ENCODE results near the gene COL8A2.

Gene COL8A2

DNA sequence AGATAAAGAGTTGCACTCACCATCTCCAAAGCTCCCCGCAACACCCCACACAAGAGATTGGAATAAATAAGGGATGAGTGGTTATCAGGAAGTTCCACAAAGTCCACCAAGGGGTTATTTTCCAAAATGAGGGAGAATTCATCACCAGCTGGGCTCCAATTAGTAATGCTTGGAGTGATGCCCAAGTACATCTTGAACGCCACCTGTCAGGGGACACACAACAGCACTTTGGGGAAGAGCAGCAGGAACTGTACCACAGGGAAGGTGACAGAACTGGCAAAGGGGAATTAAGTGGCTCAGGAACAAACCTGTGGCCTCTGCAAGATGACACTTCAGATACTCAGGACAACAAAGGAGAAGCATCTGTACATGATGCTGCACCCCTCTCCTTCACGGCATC lies 12.8 kb upstream of the COL8A2 start:
- in situ Hi-C loops (cut with HindIII; ENCODE audit: low sequenced_read_pairs), result loop anchor here (25.0 kb wide), 1 partner anchor 150 kb away; no protein-coding TSS in a partner anchor

DNA sequence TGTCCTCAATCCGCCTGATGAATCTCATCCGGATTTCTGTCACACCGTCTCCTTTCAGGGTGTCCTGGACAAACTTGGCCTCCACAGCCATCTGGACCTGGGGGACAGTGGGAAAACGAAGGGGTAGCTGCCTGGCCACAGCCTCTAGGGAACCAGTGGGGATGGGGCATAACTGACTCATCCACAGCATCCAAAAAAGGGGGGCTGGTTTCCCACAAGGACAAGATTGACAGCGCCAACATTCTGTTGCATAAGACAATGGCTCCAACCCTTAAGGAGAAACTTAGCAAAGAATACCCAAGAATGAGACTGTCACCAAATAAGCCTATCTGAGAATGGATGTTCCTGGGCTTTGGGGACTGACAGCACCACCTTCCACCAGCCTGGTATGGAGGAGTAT lies 12.2 kb upstream of the COL8A2 start:
- in situ Hi-C loops (cut with HindIII; ENCODE audit: low sequenced_read_pairs), result loop anchor here (25.0 kb wide), 1 partner anchor 150 kb away; no protein-coding TSS in a partner anchor

DNA sequence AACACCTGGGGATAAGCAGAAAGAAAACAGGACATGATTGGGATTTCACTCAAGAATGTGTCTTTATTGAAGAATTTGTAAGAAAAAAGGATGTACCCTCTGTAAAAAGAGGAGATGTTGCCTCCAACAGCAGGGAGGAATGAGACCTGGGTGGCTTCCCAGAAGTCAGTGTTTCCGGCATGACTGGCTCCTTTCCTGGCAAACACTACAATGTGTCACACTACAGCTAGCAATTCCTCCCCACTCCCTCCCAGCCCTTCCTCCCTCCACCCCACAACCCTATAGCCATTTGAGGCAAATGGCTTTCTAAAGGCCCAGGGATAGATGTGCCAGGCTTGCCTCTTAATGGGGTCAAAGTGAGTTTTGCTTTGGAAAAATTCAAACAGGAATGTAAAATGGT lies 11.5 kb upstream of the COL8A2 start:
- in situ Hi-C loops (cut with HindIII; ENCODE audit: low sequenced_read_pairs), result loop anchor here (25.0 kb wide), 1 partner anchor 151 kb away; no protein-coding TSS in a partner anchor

DNA sequence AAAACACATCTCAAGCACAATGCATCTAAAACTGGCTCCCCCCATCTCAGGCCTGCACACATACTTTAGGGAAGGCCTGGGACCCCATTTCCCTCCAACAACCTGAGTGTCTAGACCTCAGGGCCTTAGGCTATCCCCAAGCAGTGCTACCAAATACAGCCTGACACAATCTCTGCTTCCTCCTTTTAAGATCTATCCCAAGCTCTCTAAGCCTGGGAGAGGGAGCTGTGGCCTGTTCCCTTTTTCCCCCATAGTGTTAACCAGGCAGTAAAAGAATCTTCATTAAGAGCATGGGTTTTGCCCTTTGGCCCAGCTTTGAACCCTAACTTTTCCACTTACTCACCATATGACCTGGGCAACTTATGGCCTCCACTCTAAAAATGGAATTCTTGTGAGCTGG lies 10.8 kb upstream of the COL8A2 start:
- in situ Hi-C loops (cut with HindIII; ENCODE audit: low sequenced_read_pairs), result loop anchor here (25.0 kb wide), 1 partner anchor 152 kb away; no protein-coding TSS in a partner anchor

DNA sequence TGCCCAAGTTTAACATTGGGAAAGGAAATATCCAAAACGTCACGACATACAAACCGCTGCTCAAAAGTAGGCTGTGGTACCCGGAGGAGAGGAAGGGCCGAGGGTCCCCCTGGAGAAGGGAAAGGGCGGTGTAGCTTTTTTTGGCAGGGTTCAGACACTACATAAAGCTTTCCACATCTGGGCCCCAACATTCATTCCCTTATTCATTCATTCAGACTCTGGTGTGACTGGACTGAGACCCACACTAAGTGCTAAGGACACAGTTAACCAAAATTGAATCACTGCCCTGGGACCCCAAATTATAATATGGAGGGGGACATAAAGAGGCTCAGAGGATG lies 10.3 kb upstream of the COL8A2 start:
- in situ Hi-C loops (cut with HindIII; ENCODE audit: low sequenced_read_pairs), result loop anchor here (25.0 kb wide), 1 partner anchor 152 kb away; no protein-coding TSS in a partner anchor

DNA sequence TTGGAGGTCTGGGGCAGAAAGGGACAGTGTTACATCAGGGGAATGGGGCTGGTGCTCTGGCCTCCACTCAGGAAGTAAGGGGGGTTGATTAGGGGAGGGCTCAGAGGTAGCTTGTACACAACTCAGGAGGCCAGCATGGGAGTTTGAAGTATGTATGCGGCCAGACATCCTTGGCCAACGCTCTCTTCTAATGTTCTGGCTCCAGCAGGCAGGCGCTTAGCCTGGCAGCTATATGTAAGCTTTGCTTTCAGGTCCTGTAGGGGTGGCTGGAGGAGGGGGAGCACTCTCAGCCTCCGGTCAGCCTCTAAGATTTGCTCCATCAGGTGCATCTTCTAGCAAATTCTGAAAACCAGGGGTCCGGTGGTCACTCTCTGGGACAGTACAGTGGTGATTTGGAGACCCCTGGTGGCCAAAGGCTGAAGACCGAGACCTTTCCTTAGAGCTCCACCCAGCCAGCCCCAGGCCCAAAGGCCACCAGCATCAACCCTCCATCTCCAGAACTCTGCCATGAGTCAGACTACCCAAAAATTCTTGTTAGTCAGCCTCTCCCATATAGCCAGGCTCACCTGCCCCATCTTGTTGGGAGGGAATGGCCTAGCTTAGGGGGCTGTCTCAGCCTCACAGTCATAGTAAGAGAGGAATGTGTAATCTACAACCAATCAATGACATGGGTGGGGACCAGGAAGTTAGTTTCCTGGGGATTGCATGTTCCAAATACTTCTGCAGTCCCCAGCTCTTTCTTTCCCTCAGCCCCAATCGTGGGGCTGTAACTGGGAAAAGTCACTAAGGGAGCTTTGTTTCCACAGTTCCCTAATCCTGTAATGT lies 9.7 kb upstream of the COL8A2 start:
- in situ Hi-C loops (cut with HindIII; ENCODE audit: low sequenced_read_pairs), result loop anchor here (25.0 kb wide), 1 partner anchor 153 kb away; no protein-coding TSS in a partner anchor

DNA sequence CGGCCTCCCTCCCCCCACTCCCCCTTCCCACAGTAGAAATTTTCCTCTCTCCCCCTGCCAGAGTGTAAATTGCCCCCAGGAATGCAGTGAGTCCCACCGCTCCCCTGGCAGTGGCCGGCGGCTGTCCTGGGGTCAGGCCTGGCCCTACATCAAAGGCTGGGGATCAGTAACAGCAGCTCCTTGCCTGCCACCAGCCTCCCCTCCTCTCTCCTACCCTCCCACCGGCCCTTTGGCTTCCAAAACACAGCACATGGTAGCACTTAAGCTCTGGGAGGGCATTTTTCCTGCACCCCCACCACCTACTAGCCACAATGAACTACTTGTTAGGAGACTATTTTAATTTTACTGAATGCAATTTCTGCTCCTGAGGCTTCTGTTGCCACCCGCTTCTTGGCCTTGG lies 9.0 kb upstream of the COL8A2 start:
- in situ Hi-C loops (cut with HindIII; ENCODE audit: low sequenced_read_pairs), result loop anchor here (25.0 kb wide), 1 partner anchor 153 kb away; no protein-coding TSS in a partner anchor

DNA sequence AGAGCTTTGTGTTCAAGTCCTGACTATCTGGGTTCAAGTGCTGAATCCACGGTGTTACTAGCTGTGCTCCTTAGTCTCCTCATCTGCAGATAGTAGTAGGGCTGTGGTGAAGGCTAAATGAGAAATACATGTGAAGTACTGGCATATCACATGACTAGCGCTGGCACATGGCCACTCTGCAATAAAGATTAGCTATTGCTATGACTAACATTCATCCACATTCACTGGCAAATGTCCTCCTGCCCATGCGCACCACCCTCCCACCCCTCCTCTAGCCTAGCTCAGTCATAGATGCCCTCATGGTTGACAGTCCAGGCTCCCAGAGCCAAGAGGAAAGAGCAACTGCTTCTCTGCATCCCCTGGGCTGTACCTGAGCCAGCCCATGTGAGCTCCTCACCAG lies 8.5 kb upstream of the COL8A2 start:
- in situ Hi-C loops (cut with HindIII; ENCODE audit: low sequenced_read_pairs), result loop anchor here (25.0 kb wide), 1 partner anchor 154 kb away; no protein-coding TSS in a partner anchor

DNA sequence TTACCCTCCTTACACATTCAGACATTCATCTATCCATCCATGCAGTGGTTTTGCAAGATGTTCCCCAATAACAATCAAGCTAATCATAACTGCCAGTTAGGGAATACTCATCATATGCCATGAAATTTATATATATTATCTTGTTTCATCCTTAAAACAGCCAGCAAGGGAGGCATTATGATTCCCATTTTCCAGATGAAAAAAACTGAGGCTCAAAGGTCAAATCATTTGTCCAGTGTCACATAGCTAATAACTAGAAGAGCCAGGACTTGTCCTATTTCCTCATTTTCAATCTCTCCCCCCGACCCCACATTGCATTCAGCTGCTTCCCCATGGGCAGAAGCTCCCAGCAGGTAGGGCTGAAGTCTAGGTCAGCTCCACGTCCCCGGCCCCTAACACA lies 7.0 kb upstream of the COL8A2 start:
- in situ Hi-C loops (cut with HindIII; ENCODE audit: low sequenced_read_pairs), result loop anchor here (25.0 kb wide), 1 partner anchor 155 kb away; no protein-coding TSS in a partner anchor

DNA sequence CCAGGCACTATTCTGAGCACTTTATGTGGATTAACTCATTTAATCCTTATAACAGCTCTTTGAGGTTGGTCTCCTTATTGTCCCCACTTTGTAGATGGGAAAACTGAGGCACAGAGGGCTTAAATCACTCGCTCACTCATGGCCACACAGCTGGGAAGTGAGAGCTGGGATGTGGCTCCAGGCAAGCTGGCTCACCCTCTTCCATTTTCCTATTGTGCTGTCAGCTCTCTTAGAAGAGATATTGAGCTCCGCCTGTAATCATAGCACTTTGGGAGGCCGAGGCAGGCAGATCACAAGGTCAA lies 3.8 kb upstream of the COL8A2 start:
- in situ Hi-C loops (cut with HindIII; ENCODE audit: low sequenced_read_pairs), result loop anchor here (25.0 kb wide), 1 partner anchor 158 kb away; no protein-coding TSS in a partner anchor

DNA sequence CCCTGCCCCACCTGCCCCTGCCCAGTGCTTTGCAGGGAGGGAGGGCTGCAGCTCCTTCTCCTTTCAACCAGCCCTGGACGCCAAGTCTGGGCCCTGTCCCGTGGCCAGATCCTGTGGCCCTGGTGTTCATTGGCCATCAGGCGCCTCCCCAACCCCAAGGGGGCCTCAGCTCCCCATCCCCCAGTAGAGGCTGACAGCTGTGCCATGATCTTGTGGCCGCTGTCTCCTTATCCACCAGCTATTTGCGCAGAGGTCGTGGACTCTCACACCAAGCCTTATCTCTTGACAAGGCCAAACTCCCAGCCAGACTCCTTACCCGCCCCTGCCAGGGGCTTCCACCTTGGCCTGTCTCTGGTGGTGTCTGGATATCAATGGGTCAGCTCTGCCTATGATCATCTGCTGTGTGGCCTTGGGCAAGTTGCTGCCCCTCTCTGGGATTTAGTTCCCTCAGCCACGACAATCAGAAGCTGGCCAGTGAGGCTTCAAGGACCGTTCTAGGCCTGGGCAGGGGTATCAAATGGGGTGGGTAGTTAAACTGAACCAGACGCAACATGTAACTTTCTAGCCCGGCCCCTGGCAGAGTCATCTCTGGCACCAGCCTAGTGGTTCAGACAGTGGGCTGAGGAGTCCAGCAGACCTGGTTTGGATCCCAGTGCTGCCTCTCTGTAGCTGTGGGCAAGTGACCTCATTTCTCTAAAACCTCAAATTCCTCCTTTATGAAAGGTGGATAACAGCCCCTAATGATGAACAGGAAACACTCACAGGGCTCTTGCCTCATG lies 3.3 kb upstream of the COL8A2 start:
- in situ Hi-C loops (cut with HindIII; ENCODE audit: low sequenced_read_pairs), result loop anchor here (25.0 kb wide), 1 partner anchor 159 kb away; no protein-coding TSS in a partner anchor

DNA sequence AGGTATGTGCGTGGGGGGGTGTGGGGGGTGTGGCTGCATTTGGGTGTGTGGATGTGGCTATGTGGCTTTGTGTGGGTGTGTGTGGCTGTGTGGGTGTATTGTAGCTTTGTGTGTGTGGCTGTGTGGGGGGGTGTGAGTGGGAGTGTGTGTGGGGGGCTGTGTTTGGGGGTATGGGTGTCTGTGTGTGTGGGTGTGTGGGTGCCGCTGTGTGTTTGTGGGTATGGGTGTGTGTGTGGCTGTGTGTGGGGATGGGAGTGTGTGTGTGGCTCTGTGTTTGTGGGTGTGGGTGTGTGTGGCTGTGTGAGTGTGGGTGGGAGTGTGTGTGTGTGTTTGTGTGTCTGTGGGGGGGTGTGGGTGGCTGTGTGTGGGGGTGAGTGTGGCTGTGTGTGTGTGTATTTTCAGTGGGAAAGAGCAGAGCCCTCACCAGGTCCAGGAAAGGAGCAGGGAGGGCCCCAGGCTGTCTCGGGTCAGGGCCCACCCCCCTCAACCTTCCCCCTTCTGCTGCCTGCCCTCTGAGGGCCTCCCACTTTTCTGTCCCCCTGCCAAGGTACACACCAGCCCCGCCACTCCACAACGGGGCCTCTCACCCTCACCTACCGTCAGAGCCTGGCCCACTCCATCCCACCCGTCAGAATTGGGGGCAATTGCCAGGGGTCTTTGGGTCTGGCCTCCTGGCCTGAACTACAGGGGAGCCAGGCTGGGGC lies 1.9 kb upstream of the COL8A2 start:
- in situ Hi-C loops (cut with HindIII; ENCODE audit: low sequenced_read_pairs), result loop anchor here (25.0 kb wide), 1 partner anchor 160 kb away; no protein-coding TSS in a partner anchor

DNA sequence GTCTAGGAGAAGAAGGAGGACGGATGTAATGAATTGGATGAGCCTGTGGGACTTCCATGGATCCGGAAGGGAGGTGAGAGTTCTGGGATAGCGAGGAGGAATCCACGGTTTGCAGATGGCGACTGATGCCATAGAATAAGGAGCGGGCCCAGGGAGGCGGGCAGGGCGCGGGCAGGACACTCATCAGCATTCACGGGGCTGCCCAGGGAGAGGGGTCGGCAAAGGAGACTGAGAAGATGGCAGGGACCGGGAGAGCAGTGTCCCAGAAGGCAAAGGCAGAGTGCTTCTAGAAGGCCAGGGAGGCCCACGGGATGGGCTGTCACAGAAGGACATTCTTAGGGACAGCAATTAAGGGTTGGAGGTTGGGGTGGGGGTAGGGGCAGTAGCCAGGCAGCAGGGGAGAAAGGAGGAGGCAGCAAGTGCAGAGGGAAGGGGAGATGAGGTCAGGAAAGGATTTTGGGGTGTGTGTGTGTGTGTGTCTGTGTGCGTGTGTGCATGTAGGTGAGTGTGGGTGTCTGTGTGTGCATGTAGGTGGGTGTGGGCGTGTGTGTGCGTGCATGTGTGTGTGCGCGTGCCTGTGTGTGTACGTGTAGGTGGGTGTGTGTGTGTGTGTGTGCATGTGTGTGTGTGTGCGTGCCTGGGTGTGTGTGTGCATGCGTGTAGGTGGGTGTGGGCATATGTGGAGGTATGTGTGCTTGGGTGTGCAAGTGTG lies 1.1 kb upstream of the COL8A2 start:
- in situ Hi-C loops (cut with HindIII; ENCODE audit: low sequenced_read_pairs), result loop anchor here (25.0 kb wide), 1 partner anchor 161 kb away; no protein-coding TSS in a partner anchor

DNA sequence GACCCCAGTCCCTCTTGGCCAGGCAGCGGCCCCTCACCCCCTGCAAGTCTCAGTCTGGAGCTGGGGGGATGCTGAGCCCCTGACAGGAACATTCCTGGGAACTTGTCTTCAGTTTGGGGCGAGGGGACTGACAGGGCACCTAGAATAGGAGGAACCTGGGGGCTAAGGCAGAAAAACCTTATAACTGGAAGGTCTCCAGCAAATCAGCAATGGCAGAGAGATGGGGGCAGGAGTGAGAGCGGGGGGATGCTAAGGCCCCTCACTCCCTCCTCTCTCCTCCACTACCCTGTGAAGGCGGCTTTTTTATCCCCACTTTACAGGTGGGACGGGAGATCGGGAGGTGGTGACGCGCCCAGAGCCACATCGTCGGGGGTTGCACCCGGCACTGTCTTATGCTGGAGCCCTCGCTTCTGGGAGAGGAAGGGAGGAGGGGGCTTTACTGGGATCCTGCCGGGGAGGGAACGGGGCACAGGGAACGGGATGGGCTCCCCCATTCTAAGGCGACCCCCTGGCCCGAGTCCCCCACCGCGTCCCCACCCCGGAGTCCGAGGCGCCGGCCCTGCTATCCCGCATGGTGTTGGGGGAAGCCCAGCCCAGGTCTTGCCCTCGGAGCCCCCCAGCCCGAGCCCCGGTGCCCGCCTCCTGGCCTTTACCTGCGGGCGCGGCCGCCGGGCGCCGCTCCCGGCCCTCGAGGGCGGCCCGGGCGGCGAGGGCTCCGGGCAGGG lies 456 bp downstream of the COL8A2 start:
- in situ Hi-C loops (cut with HindIII; ENCODE audit: low sequenced_read_pairs), result loop anchor here (25.0 kb wide), 1 partner anchor 163 kb away; no protein-coding TSS in a partner anchor

DNA sequence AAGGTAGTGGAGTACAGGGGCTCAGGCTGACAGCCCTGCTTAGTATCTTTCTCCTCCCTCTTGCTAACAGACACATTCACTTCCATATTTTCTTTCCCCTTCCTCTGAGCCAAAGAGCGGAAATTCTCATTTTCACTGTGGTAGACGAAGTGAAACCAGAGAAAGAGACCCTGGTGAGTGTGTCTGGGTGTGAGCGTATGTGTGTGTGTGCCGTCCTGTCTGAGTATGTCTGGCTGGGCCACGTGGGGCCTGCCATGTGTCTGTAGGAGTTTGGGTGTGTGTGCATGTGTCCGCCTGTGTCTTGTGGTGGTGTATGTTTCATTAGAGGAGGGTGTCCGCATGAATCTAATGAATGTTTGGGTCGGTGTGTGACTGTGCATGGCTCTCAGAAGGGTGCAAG lies 1.7 kb downstream of the COL8A2 start:
- in situ Hi-C loops (cut with HindIII; ENCODE audit: low sequenced_read_pairs), result no loop called here

DNA sequence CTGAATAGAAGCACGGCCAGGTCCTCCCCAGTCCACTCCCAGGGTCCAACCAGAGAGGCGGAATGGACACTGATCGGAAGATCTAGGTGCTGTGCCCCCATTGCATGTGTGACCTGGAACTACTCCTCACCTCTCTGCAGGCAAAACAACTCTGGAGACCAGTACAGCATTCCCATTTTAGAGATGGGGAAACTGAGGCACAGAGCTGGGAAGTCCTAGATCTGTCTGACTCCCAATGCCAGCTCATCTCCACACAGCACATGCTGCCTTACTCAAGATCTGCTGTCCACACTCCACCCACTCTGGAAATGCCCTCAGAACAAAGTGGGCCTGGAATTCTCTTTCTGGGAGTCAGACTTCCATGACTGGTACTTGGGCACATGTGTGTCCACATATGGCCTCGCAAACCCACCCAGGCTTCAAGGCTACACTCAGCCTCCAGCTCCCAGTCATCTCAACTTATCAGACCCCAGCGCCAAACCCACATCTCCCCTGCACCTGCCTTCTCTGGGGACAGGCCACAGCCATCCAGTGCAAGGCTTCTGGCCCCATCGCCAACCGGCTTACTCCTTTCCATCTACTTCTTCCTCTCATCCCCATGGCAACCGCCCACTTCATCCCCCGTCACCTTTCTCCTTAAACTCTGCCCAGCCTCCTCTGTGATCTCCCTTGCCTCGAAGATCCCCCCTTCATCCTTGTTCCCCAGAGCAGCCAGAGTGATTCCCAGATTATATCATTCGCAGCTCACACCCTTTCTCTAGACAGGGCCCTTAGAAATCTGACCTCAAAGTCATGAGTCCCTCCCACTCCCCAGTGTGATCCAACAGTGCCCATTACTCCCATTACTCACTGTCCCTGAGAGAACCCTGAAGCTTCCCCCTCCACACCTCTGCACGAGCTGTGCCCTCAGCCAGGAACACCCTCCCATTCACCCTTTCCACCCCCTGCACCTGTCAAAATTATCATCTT lies 2.7 kb downstream of the COL8A2 start:
- in situ Hi-C loops (cut with HindIII; ENCODE audit: low sequenced_read_pairs), result no loop called here

DNA sequence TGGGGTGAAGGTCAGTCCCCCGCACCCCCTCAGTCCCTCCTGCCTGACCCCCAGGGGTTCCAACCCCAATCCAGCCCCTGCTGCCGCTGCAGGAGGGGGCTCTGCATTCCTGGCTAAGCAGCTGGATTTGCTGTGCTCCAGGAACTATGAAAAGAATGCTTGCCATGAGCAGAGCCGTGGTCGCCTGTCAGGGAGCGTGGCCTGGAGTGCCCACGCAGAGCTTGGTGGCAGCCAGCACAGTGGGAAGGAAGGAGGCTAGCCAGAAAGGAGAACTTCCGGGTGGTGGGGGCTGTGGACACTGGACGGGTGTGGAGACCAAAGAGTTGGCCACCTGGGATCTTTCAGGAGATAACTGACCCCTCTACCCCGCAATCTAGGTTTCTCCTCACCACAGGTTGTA lies 5.6 kb downstream of the COL8A2 start:
- in situ Hi-C loops (cut with HindIII; ENCODE audit: low sequenced_read_pairs), result no loop called here

DNA sequence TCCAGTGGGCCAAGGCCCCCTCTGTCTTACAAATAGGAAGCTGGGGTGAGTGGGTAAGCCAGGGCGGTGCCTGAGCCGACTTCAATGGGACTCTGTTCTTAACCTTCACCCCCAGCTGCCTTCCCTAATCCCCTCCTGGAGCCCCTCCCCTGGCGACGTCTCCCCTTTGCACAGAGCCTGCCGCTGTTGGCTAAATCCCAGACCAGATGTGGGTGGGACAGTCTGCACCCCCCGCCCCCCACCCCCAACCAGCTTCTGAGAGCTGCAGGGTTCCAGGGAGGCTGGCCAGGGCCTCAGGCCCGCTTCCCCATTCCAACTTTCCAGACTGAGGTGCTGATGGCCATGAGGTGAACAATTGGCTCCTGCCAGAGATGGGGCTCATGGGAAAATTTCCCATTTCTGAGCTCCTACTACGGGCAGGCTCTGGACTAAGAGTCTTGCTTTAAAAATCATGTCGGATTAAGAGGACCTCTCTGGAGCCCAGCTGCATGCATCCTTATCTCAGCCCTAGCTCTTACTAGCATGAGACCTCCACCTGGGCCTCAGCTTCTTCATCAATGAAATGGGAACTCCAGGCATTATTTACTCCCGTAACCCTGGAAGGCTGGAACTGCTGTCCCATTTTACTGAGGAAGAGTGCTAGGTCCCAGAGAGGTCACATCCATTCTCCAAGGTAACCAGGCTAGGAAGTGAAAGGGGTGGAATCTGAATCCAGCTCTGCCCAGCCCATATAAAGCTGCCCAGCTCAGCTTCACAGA lies 6.4 kb downstream of the COL8A2 start:
- in situ Hi-C loops (cut with HindIII; ENCODE audit: low sequenced_read_pairs), result no loop called here

Data from DLD1 (cell line).